Gastroesophageal sphincter (tissue), 3 donors: ENCODE results near the gene OPN5.

ENCODE experiments used
- EP300 ChIP-seq: sonication (generic); formaldehyde crosslinking; IDR thresholded peaks from one replicate; pipeline ENCODE4 v1.6.1; 2017; ENCODE audit warnings: antibody characterized with exemption, mild to moderate bottlenecking
- POLR2A ChIP-seq, 2 donors: fragments of 450-650 bp; IDR thresholded peaks; one replicate each; pipeline ENCODE4 v1.6.1; 2017; ENCODE audit warnings: antibody characterized with exemption in 2 of 2, mild to moderate bottlenecking in 2 of 2, moderate library complexity in 1 of 2
- POLR2AphosphoS5 ChIP-seq: sonication (generic); formaldehyde crosslinking; IDR thresholded peaks from one replicate; pipeline ENCODE4 v1.6.1; 2017; ENCODE audit warnings: antibody characterized with exemption
- TF ChIP-seq, protein P1 (sequence below), 4 experiments: fragments of 200-600 bp in 2 of 4; fragments of 450-650 bp in 2 of 4; sonication (generic) in 1 of 4; IDR thresholded peaks; one replicate each; pipeline ENCODE4 v1.5.1; 2017 to 2019; ENCODE audit warnings: antibody characterized with exemption in 4 of 4, mild to moderate bottlenecking in 2 of 4, moderate library complexity in 2 of 4

DNA sequence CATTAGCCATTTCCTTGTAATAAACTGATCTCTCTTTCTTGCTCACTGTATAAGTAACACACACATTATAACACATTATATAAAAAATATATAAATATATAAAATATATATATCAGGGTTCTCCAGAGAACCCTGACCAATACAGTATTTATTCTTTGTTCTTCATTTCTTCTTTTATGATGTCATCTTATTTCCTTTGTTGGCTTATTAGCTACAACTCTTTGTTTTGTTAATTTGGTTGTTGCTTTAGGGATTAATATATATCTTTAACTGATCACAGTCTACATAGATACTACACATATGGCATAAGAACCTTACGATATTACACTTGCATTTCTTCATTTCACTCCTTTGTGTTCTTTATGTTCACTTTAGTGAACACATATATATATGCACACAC is 14.7 kb upstream of the OPN5 start:
- TF ChIP-seq, protein P1, sequence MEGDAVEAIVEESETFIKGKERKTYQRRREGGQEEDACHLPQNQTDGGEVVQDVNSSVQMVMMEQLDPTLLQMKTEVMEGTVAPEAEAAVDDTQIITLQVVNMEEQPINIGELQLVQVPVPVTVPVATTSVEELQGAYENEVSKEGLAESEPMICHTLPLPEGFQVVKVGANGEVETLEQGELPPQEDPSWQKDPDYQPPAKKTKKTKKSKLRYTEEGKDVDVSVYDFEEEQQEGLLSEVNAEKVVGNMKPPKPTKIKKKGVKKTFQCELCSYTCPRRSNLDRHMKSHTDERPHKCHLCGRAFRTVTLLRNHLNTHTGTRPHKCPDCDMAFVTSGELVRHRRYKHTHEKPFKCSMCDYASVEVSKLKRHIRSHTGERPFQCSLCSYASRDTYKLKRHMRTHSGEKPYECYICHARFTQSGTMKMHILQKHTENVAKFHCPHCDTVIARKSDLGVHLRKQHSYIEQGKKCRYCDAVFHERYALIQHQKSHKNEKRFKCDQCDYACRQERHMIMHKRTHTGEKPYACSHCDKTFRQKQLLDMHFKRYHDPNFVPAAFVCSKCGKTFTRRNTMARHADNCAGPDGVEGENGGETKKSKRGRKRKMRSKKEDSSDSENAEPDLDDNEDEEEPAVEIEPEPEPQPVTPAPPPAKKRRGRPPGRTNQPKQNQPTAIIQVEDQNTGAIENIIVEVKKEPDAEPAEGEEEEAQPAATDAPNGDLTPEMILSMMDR (IDR thresholded peaks at IDR 0.05) = no peak
- TF ChIP-seq POLR2AphosphoS5 = no peak
- no peak for TF ChIP-seq POLR2A (IDR thresholded peaks at IDR 0.05)
- TF ChIP-seq EP300 = no peak
